Measurements from ENCODE around the gene ADCY2. TPM values are rescaled to one million over a fixed set of nuclear protein-coding genes. Genes with fewer than 3 reads are reported as not detected.

Gene ADCY2
- total RNA-seq, 5 donors from 2014 or later (not counting 1 experiment from before 2014, with no cell fraction given) = 0.23 to 0.32 TPM; not detected in 3

DNA sequence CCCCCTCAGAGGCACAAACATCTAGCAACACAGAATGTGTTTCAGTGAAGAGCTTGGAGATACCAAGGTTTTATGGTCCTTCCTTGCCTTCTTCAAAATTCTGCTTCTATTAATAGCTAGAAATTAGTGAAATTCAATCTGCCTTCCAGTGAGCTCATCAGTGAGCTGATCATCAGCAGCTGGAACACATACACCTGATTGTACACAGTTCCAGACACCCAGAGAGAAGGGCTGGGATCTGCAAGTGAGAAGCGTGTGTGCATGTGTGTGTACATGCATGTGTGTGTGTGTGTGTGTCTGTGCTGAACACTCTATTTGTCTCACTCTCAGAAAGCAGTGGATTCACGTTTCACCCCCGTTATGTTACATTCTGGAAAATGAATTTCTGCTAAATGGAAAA is 426.5 kb downstream of the ADCY2 start:
- Mint-ChIP-seq H3K27ac (no peak overlapping the region), H3K36me3 (no peaks in the 10 kb centered on the region), H3K4me3 (no peak overlapping the region), H3K27me3 (peaks cover 31 to 33% of the 10 kb centered on the region in 2 donors), H3K9me3 (no peaks in the 10 kb centered on the region), H3K4me1 (no peaks in the 10 kb centered on the region)
- WGBS (ENCODE audit: insufficient coverage) = no CpG with 5 or more reads among the region's 3 CpGs
- Histone ChIP-seq H3K27ac (ENCODE audit: low read length) (no peak overlapping the region), H3K4me3 (ENCODE audit: control insufficient read depth in 1 of 2, extremely low read depth in 1 of 2, low read length in 1 of 2) (no peak overlapping the region), H3K27me3 (replicated peaks in 1 of 2; ENCODE audit: control insufficient read depth in 2 of 2, extremely low read depth in 1 of 2, insufficient read depth in 2 of 2, low read length in 1 of 2) (peaks cover 0 to 14% of the 10 kb centered on the region in 2 experiments), H3K9me3 (no peaks in the 10 kb centered on the region), H3K4me1 (ENCODE audit: control insufficient read depth in 1 of 2, extremely low read depth in 1 of 2, insufficient read depth in 2 of 2, low read length in 2 of 2) (no peaks in the 10 kb centered on the region), H3K36me3 (ENCODE audit: control insufficient read depth in 2 of 2, extremely low read depth in 1 of 2, insufficient read depth in 1 of 2, low read length in 1 of 2) (no peaks in the 10 kb centered on the region)
- ATAC-seq (replicated peaks in 1 of 4) = no peak
- no peak for DNase-seq
- ChIA-PET CTCF (no interaction called here), POLR2A (interaction anchor here in 1 of 2 donors (0.5 kb wide), 1 partner anchor 18 kb away, joined by 8 read pairs; no protein-coding TSS in a partner anchor)

DNA sequence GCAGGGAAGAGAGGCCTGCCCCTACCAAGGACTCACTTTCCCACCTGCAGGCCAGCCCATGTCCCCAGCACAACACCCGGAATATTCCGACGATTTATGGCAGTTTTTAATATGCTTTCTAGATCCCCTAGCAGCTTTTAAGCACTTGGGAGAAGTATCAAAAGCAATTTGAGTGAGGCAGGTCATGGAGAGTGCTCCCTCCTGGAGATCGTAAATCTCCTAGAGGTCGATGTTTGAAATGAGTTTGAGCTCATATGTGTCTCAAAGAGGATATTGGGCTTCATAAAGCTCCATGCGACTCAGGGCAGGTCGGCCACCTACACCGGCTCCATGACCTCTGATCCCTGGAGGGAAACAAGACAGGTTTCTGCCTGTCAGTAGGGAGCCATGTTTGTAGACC is 427.7 kb downstream of the ADCY2 start:
- no peaks in the 10 kb centered on the region for H3K9me3 Mint-ChIP-seq
- peaks cover 32 to 34% of the 10 kb centered on the region in 2 donors for H3K27me3 Mint-ChIP-seq
- ChIA-PET POLR2A (no interaction called here), CTCF (no interaction called here)
- no peaks in the 10 kb centered on the region for H3K36me3 ChIP-seq (ENCODE audit: control insufficient read depth in 2 of 2, extremely low read depth in 1 of 2, insufficient read depth in 1 of 2, low read length in 1 of 2)
- no peaks in the 10 kb centered on the region for H3K4me1 ChIP-seq (ENCODE audit: control insufficient read depth in 1 of 2, extremely low read depth in 1 of 2, insufficient read depth in 2 of 2, low read length in 2 of 2)
- H3K4me3 ChIP-seq (ENCODE audit: control insufficient read depth in 1 of 2, extremely low read depth in 1 of 2, low read length in 1 of 2) = no peak overlapping the region
- H3K27ac Mint-ChIP-seq = no peak overlapping the region
- no peak overlapping the region for H3K27ac ChIP-seq (ENCODE audit: low read length)
- no peaks in the 10 kb centered on the region for H3K9me3 ChIP-seq
- H3K4me3 Mint-ChIP-seq = no peak overlapping the region
- H3K4me1 Mint-ChIP-seq = no peaks in the 10 kb centered on the region
- no peaks in the 10 kb centered on the region for H3K36me3 Mint-ChIP-seq
- DNase-seq (no peak), ATAC-seq (replicated peaks in 1 of 4) (no peak)
- peaks cover 0 to 14% of the 10 kb centered on the region in 2 experiments for H3K27me3 ChIP-seq (replicated peaks in 1 of 2; ENCODE audit: control insufficient read depth in 2 of 2, extremely low read depth in 1 of 2, insufficient read depth in 2 of 2, low read length in 1 of 2)
- WGBS (ENCODE audit: insufficient coverage) = 80% methylated on average over 4 of the region's 8 CpGs

DNA sequence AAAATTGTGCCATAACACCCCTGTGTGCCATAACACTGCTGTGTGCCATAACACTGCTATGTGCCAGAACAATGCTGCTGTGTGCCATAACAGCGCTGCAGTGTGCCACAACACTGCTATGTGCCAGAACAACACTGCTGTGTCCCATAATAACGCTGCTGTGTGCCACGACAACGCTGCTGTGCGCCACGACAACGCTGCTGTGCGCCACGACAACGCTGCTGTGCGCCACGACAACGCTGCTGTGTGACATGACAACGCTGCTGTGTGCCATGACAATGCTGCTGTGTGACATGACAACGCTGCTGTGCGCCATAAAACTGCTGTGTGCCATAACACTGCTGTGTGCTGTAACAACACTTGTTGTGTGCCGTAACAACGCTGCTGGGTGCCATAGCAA is 429.1 kb downstream of the ADCY2 start:
- Mint-ChIP-seq H3K4me3 (no peak overlapping the region), H3K27me3 (peaks cover 32 to 33% of the 10 kb centered on the region in 2 donors), H3K36me3 (no peaks in the 10 kb centered on the region), H3K4me1 (no peaks in the 10 kb centered on the region), H3K9me3 (no peaks in the 10 kb centered on the region), H3K27ac (no peak overlapping the region)
- ATAC-seq (replicated peaks in 1 of 4) (no peak), DNase-seq (no peak)
- Histone ChIP-seq H3K9me3 (no peaks in the 10 kb centered on the region), H3K27ac (ENCODE audit: low read length) (no peak overlapping the region), H3K4me1 (ENCODE audit: control insufficient read depth in 1 of 2, extremely low read depth in 1 of 2, insufficient read depth in 2 of 2, low read length in 2 of 2) (no peaks in the 10 kb centered on the region), H3K36me3 (ENCODE audit: control insufficient read depth in 2 of 2, extremely low read depth in 1 of 2, insufficient read depth in 1 of 2, low read length in 1 of 2) (no peaks in the 10 kb centered on the region), H3K4me3 (ENCODE audit: control insufficient read depth in 1 of 2, extremely low read depth in 1 of 2, low read length in 1 of 2) (no peak overlapping the region), H3K27me3 (replicated peaks in 1 of 2; ENCODE audit: control insufficient read depth in 2 of 2, extremely low read depth in 1 of 2, insufficient read depth in 2 of 2, low read length in 1 of 2) (peaks cover 0 to 17% of the 10 kb centered on the region in 2 experiments)
- CTCF ChIA-PET = no interaction called here
- POLR2A ChIA-PET = no interaction called here
- WGBS (ENCODE audit: insufficient coverage) = 91% methylated on average over 18 of the region's 18 CpGs

DNA sequence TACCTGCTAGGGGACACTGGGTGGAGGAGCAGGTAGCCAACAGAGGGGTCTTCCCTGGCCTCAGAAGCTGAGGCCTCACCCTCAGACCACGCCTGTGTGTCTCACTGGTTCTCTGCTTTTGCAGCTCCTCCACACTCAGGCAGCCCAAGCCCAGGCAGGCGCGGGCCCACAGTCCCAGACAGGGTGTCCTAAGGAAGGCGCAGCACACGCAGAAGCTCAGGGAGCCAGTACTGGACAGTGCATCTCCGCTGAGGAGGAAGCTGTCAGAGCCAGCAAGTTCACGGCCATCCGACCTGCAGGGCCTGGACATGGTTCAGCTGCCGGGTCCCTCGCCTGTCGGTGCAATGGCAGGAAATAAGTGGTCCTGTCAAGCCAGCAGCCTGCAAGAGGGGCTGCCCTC is 429.7 kb downstream of the ADCY2 start:
- Histone ChIP-seq H3K36me3 (ENCODE audit: control insufficient read depth in 2 of 2, extremely low read depth in 1 of 2, insufficient read depth in 1 of 2, low read length in 1 of 2) (no peaks in the 10 kb centered on the region), H3K4me3 (ENCODE audit: control insufficient read depth in 1 of 2, extremely low read depth in 1 of 2, low read length in 1 of 2) (no peak overlapping the region), H3K27me3 (replicated peaks in 1 of 2; ENCODE audit: control insufficient read depth in 2 of 2, extremely low read depth in 1 of 2, insufficient read depth in 2 of 2, low read length in 1 of 2) (peaks cover 0 to 17% of the 10 kb centered on the region in 2 experiments), H3K27ac (ENCODE audit: low read length) (no peak overlapping the region), H3K4me1 (ENCODE audit: control insufficient read depth in 1 of 2, extremely low read depth in 1 of 2, insufficient read depth in 2 of 2, low read length in 2 of 2) (no peaks in the 10 kb centered on the region), H3K9me3 (no peaks in the 10 kb centered on the region)
- H3K27me3 Mint-ChIP-seq = peaks cover 32 to 33% of the 10 kb centered on the region in 2 donors
- H3K36me3 Mint-ChIP-seq = no peaks in the 10 kb centered on the region
- H3K4me3 Mint-ChIP-seq = no peak overlapping the region
- POLR2A ChIA-PET = no interaction called here
- no peaks in the 10 kb centered on the region for H3K9me3 Mint-ChIP-seq
- CTCF ChIA-PET = no interaction called here
- no peak for DNase-seq
- no peak for ATAC-seq (replicated peaks in 1 of 4)
- WGBS (ENCODE audit: insufficient coverage) = 92% methylated on average over 11 of the region's 11 CpGs
- no peaks in the 10 kb centered on the region for H3K4me1 Mint-ChIP-seq
- no peak overlapping the region for H3K27ac Mint-ChIP-seq

DNA sequence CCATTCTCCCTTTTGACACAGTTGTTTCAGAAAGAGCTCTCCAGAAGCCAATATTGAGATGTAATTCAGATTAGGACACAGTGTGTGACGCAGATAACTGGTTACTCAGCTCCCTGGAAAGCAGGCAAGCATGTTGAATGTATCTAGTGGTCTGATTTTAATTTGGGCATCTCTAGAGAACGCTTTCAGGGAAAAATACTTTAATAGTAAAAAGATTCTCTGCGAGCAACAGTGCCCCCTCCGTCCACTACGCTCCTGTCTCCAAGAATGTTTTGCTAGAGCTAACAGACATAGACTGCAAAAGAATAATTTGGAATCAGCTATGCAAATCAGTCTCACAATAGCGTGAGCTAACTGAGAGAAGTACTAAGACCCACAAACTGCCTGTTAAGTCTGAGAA is 431.7 kb downstream of the ADCY2 start:
- ChIA-PET CTCF (no interaction called here), POLR2A (no interaction called here)
- H3K27me3 Mint-ChIP-seq = peaks cover 28 to 33% of the 10 kb centered on the region in 2 donors
- no peak overlapping the region for H3K27ac Mint-ChIP-seq
- Histone ChIP-seq H3K27me3 (replicated peaks in 1 of 2; ENCODE audit: control insufficient read depth in 2 of 2, extremely low read depth in 1 of 2, insufficient read depth in 2 of 2, low read length in 1 of 2) (peaks cover 0 to 25% of the 10 kb centered on the region in 2 experiments), H3K36me3 (ENCODE audit: control insufficient read depth in 2 of 2, extremely low read depth in 1 of 2, insufficient read depth in 1 of 2, low read length in 1 of 2) (no peaks in the 10 kb centered on the region), H3K4me3 (ENCODE audit: control insufficient read depth in 1 of 2, extremely low read depth in 1 of 2, low read length in 1 of 2) (no peak overlapping the region), H3K9me3 (no peaks in the 10 kb centered on the region), H3K4me1 (ENCODE audit: control insufficient read depth in 1 of 2, extremely low read depth in 1 of 2, insufficient read depth in 2 of 2, low read length in 2 of 2) (no peaks in the 10 kb centered on the region), H3K27ac (ENCODE audit: low read length) (no peak overlapping the region)
- H3K4me3 Mint-ChIP-seq = no peak overlapping the region
- H3K4me1 Mint-ChIP-seq = no peaks in the 10 kb centered on the region
- no peak for DNase-seq
- H3K36me3 Mint-ChIP-seq = no peaks in the 10 kb centered on the region
- H3K9me3 Mint-ChIP-seq = no peaks in the 10 kb centered on the region
- 85% methylated on average over 4 of the region's 6 CpGs for WGBS (ENCODE audit: insufficient coverage)
- no peak for ATAC-seq (replicated peaks in 1 of 4)

DNA sequence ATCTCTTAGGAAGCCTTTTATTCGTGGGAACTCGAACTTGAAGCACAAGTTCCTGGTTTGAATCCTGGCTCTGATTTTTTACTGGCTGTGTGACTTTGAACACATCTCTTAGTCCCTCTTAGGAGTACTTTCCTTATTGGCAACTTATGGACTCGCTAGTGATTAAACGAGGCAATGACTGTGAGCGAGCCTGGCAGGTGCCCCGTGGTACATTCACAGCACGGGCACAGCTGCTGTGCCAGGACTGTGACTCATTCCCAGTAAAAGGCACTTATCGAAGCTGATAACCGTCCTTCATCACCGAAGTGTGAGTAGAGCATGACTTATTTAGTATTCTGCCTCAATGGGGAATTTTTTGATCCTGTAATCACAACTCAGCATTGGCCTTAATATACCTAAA is 432.3 kb downstream of the ADCY2 start:
- ChIA-PET CTCF (no interaction called here), POLR2A (no interaction called here)
- Mint-ChIP-seq H3K4me3 (no peak overlapping the region), H3K36me3 (no peaks in the 10 kb centered on the region), H3K27me3 (peaks cover 22 to 26% of the 10 kb centered on the region in 2 donors), H3K27ac (no peak overlapping the region), H3K9me3 (no peaks in the 10 kb centered on the region), H3K4me1 (no peaks in the 10 kb centered on the region)
- DNase-seq (no peak), ATAC-seq (replicated peaks in 1 of 4) (no peak)
- H3K9me3 ChIP-seq = no peaks in the 10 kb centered on the region
- no peak overlapping the region for H3K4me3 ChIP-seq (ENCODE audit: control insufficient read depth in 1 of 2, extremely low read depth in 1 of 2, low read length in 1 of 2)
- no peaks in the 10 kb centered on the region for H3K4me1 ChIP-seq (ENCODE audit: control insufficient read depth in 1 of 2, extremely low read depth in 1 of 2, insufficient read depth in 2 of 2, low read length in 2 of 2)
- 61% methylated on average over 7 of the region's 10 CpGs for WGBS (ENCODE audit: insufficient coverage)
- no peaks in the 10 kb centered on the region for H3K36me3 ChIP-seq (ENCODE audit: control insufficient read depth in 2 of 2, extremely low read depth in 1 of 2, insufficient read depth in 1 of 2, low read length in 1 of 2)
- peaks cover 0 to 23% of the 10 kb centered on the region in 2 experiments for H3K27me3 ChIP-seq (replicated peaks in 1 of 2; ENCODE audit: control insufficient read depth in 2 of 2, extremely low read depth in 1 of 2, insufficient read depth in 2 of 2, low read length in 1 of 2)
- H3K27ac ChIP-seq (ENCODE audit: low read length) = no peak overlapping the region

DNA sequence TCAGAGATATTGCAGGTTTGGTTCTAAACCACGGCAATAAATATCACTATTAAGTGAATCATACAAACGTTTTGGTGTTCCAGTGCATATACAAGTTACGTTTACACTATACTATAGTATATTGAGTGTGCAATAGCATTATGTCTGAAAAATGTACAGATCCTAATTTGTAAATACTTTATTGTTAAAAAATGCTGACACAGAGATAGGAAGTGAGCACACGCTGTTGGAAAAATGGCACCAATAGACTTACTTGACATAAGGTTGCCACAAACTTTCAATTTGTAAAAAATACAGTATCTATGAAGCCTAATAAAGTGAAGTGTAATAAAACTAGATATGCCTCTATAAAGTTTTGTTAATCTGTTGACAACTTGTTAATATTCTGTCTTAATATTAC is 439.0 kb downstream of the ADCY2 start:
- Mint-ChIP-seq H3K36me3 (no peaks in the 10 kb centered on the region), H3K4me3 (no peak overlapping the region), H3K27me3 (peaks cover 6 to 12% of the 10 kb centered on the region in 2 donors), H3K4me1 (no peaks in the 10 kb centered on the region), H3K9me3 (no peaks in the 10 kb centered on the region), H3K27ac (no peak overlapping the region)
- WGBS (ENCODE audit: insufficient coverage) = no CpG with 5 or more reads among the region's 4 CpGs
- CTCF ChIA-PET = interaction anchor here in 1 of 2 donors (1.2 kb wide), 1 partner anchor 18 kb away, joined by 3 read pairs; no protein-coding TSS in a partner anchor
- Histone ChIP-seq H3K4me1 (ENCODE audit: control insufficient read depth in 1 of 2, extremely low read depth in 1 of 2, insufficient read depth in 2 of 2, low read length in 2 of 2) (no peaks in the 10 kb centered on the region), H3K36me3 (ENCODE audit: control insufficient read depth in 2 of 2, extremely low read depth in 1 of 2, insufficient read depth in 1 of 2, low read length in 1 of 2) (no peaks in the 10 kb centered on the region), H3K9me3 (no peaks in the 10 kb centered on the region), H3K27me3 (replicated peaks in 1 of 2; ENCODE audit: control insufficient read depth in 2 of 2, extremely low read depth in 1 of 2, insufficient read depth in 2 of 2, low read length in 1 of 2) (peaks cover 0 to 8% of the 10 kb centered on the region in 2 experiments), H3K4me3 (ENCODE audit: control insufficient read depth in 1 of 2, extremely low read depth in 1 of 2, low read length in 1 of 2) (no peak overlapping the region), H3K27ac (ENCODE audit: low read length) (no peak overlapping the region)
- DNase-seq (no peak), ATAC-seq (replicated peaks in 1 of 4) (no peak)
- POLR2A ChIA-PET = interaction anchor here in 1 of 2 donors (0.6 kb wide), 1 partner anchor 25 kb away, joined by 4 read pairs; no protein-coding TSS in a partner anchor

All from T-cell (primary cell).